ENCODE data around the gene C11orf42. TPM values are rescaled to one million over a fixed set of nuclear protein-coding genes. Genes with fewer than 3 reads are reported as not detected.
A peak's percentile ranks its signal among the peaks of the same experiment; 100 is the strongest.

C11orf42 gene
- total and polyA plus RNA-seq, 4 donors, result not detected

- Histone ChIP-seq H3K27me3 (ENCODE audit: control insufficient read depth in 4 of 4, insufficient read depth in 4 of 4, low read length in 3 of 4) (no peaks in the 10 kb centered on the region), H3K9me3 (ENCODE audit: control insufficient read depth in 4 of 4, low read length in 3 of 4) (no peaks in the 10 kb centered on the region), H3K36me3 (ENCODE audit: control insufficient read depth in 4 of 4, insufficient read depth in 3 of 4, low read depth in 1 of 4, low read length in 3 of 4) (peaks cover 8 to 34% (median 24%) of the 10 kb centered on the region in 4 donors), H3K9ac (ENCODE audit: low read depth in 1 of 2, low read length in 2 of 2) (no peak overlapping the region), H3K4me3 (ENCODE audit: low read depth in 1 of 3, low read length in 3 of 3) (no peak overlapping the region), H3K27ac (ENCODE audit: low read depth in 1 of 2, low read length in 2 of 2) (no peak overlapping the region), H3K4me1 (ENCODE audit: control insufficient read depth in 4 of 4, insufficient read depth in 4 of 4, low read length in 3 of 4) (peaks cover 6 to 36% (median 20%) of the 10 kb centered on the region in 4 donors)
- DNase-seq (ENCODE audit: low spot score), result no peak
- 73% methylated on average over 2 of the region's 2 CpGs for WGBS
- no peak for TF ChIP-seq JUND (IDR thresholded peaks at IDR 0.05)
- no peak for TF ChIP-seq GABPA (IDR thresholded peaks at IDR 0.05 in 1 of 2, conservative IDR thresholded peaks at IDR 0.05 in 1 of 2)
- no peak for TF ChIP-seq EGR1 (IDR thresholded peaks at IDR 0.05; ENCODE audit: low read depth in 2 of 2)
- TF ChIP-seq FOXA2 (IDR thresholded peaks at IDR 0.05), result no peak
- TF ChIP-seq HNF4A (conservative IDR thresholded peaks at IDR 0.05), result no peak
- no peak for TF ChIP-seq YY1 (IDR thresholded peaks at IDR 0.05)
- no peak for TF ChIP-seq ATF3 (IDR thresholded peaks at IDR 0.05)
Observed at GRCh38 chr11:6225896-6226295, 20.5 kb downstream of the C11orf42 start.

GRCh38 chr11:6228520-6228919, 23.2 kb downstream of the C11orf42 start:
- Histone ChIP-seq H3K27ac (ENCODE audit: low read depth in 1 of 2, low read length in 2 of 2) (no peak overlapping the region), H3K27me3 (ENCODE audit: control insufficient read depth in 4 of 4, insufficient read depth in 4 of 4, low read length in 3 of 4) (no peaks in the 10 kb centered on the region), H3K9me3 (ENCODE audit: control insufficient read depth in 4 of 4, low read length in 3 of 4) (no peaks in the 10 kb centered on the region), H3K9ac (ENCODE audit: low read depth in 1 of 2, low read length in 2 of 2) (no peak overlapping the region), H3K4me3 (ENCODE audit: low read depth in 1 of 3, low read length in 3 of 3) (peak overlapping the region in 1 of 3 donors; percentile 11), H3K4me1 (ENCODE audit: control insufficient read depth in 4 of 4, insufficient read depth in 4 of 4, low read length in 3 of 4) (peaks cover 10 to 44% (median 28%) of the 10 kb centered on the region in 4 donors), H3K36me3 (ENCODE audit: control insufficient read depth in 4 of 4, insufficient read depth in 3 of 4, low read depth in 1 of 4, low read length in 3 of 4) (peaks cover 0 to 9% (median 4%) of the 10 kb centered on the region in 4 donors)
- DNase-seq (ENCODE audit: low spot score), result no peak
- TF ChIP-seq TAF1 (conservative IDR thresholded peaks at IDR 0.05) (no peak), EGR1 (IDR thresholded peaks at IDR 0.05; ENCODE audit: low read depth in 2 of 2) (no peak), GABPA (IDR thresholded peaks at IDR 0.05 in 1 of 2, conservative IDR thresholded peaks at IDR 0.05 in 1 of 2) (no peak), MAX (IDR thresholded peaks at IDR 0.05) (no peak), ZBTB33 (IDR thresholded peaks at IDR 0.05) (no peak), CTCF (IDR thresholded peaks at IDR 0.05; ENCODE audit: low read depth, low read length, missing input control) (no peak), ATF3 (IDR thresholded peaks at IDR 0.05) (no peak)
- 57% methylated on average over 3 of the region's 3 CpGs for WGBS

GRCh38 chr11:6229911-6230310, 24.6 kb downstream of the C11orf42 start:
- H3K9ac ChIP-seq (ENCODE audit: low read depth in 1 of 2, low read length in 2 of 2), result peak overlapping the region; percentile 3 to 40
- no peak for DNase-seq (ENCODE audit: low spot score)
- peak overlapping the region; percentile 57 to 73 for H3K27ac ChIP-seq (ENCODE audit: low read depth in 1 of 2, low read length in 2 of 2)
- H3K4me3 ChIP-seq (ENCODE audit: low read depth in 1 of 3, low read length in 3 of 3), result peak overlapping the region; percentile 28 to 74 (median 39)
- H3K9me3 ChIP-seq (ENCODE audit: control insufficient read depth in 4 of 4, low read length in 3 of 4), result no peaks in the 10 kb centered on the region
- no peaks in the 10 kb centered on the region for H3K27me3 ChIP-seq (ENCODE audit: control insufficient read depth in 4 of 4, insufficient read depth in 4 of 4, low read length in 3 of 4)
- peaks cover 11 to 49% (median 32%) of the 10 kb centered on the region in 4 donors for H3K4me1 ChIP-seq (ENCODE audit: control insufficient read depth in 4 of 4, insufficient read depth in 4 of 4, low read length in 3 of 4)
- 17% methylated on average over 2 of the region's 2 CpGs for WGBS
- H3K36me3 ChIP-seq (ENCODE audit: control insufficient read depth in 4 of 4, insufficient read depth in 3 of 4, low read depth in 1 of 4, low read length in 3 of 4), result no peaks in the 10 kb centered on the region
- TF ChIP-seq ZBTB33 (IDR thresholded peaks at IDR 0.05) (no peak), RAD21 (IDR thresholded peaks at IDR 0.05) (peak in 1 of 2 donors; percentile 30), JUND (IDR thresholded peaks at IDR 0.05) (no peak), HNF4A (conservative IDR thresholded peaks at IDR 0.05) (peak in 1 of 2 donors; percentile 91), HNF4G (IDR thresholded peaks at IDR 0.05) (peak; percentile 90), SP1 (IDR thresholded peaks at IDR 0.05) (peak; percentile 94), NR2F2 (IDR thresholded peaks at IDR 0.05) (no peak), ATF3 (IDR thresholded peaks at IDR 0.05) (no peak), TAF1 (conservative IDR thresholded peaks at IDR 0.05) (peak; percentile 63), MAX (IDR thresholded peaks at IDR 0.05) (no peak), FOXA1 (IDR thresholded peaks at IDR 0.05) (no peak), EGR1 (IDR thresholded peaks at IDR 0.05; ENCODE audit: low read depth in 2 of 2) (peak in 1 of 2 donors; percentile 14)
